Activated B cell treated with CpG ODN at 0.5 μM for 24 hours (primary cell): ENCODE measurements around the gene CENATAC. TPM values are rescaled to one million over a fixed set of nuclear protein-coding genes. Genes with fewer than 3 reads are reported as not detected.

Source experiments
- ATAC-seq: fragments of 200-7000 bp; cut with Tn5 transposase; one replicate; pipeline ENCODE4 v1.10.0; 2021; ENCODE audit warnings: low read depth, mild to moderate bottlenecking, moderate library complexity
- CTCF ChIA-PET: fragments of 350-600 bp; sonication (Branson Sonifier 250); formaldehyde crosslinking; loops from one replicate; lab custom pipeline; 2021; ENCODE audit warnings: antibody characterized with exemption; lab: Charles Lee
- POLR2A ChIA-PET: fragments of 350-600 bp; sonication (Branson Sonifier 250); formaldehyde crosslinking; loops from one replicate; lab custom pipeline; 2021; ENCODE audit warnings: antibody characterized with exemption; lab: Charles Lee
- DNase-seq: peaks from one replicate; pipeline ENCODE4 v3.0.0; 2022
- H3K27ac Mint-ChIP-seq: one replicate; pipeline ENCODE4 v1.8.0; 2020; ENCODE audit warnings: mixed read lengths
- H3K27me3 Mint-ChIP-seq: one replicate; pipeline ENCODE4 v1.8.0; 2021; ENCODE audit warnings: mixed read lengths
- H3K36me3 Mint-ChIP-seq: one replicate; pipeline ENCODE4 v1.8.0; 2021; ENCODE audit warnings: low read depth, mixed read lengths
- H3K4me1 Mint-ChIP-seq: one replicate; pipeline ENCODE4 v1.8.0; 2021; ENCODE audit warnings: mixed read lengths
- H3K4me3 Mint-ChIP-seq: one replicate; pipeline ENCODE4 v1.8.0; 2020; ENCODE audit warnings: mild to moderate bottlenecking, mixed read lengths
- H3K9me3 Mint-ChIP-seq: one replicate; pipeline ENCODE4 v1.8.0; 2020; ENCODE audit warnings: mixed read lengths
- intact Hi-C: fragments of 100-400 bp; cut with micrococcal nuclease; formaldehyde crosslinking; loops from one replicate; pipeline ENCODE4 v1.15.1; 2024
- total RNA-seq: library from RNA; stranded (reverse); gene quantifications from 2 replicates; pipeline ENCODE4 v1.2.3, GENCODE V29; 2022
- TF ChIP-seq, protein P1 (sequence below): fragments of 200-600 bp; IDR thresholded peaks from one replicate; pipeline ENCODE4 v1.8.0; 2022; ENCODE audit warnings: antibody characterized with exemption, mild to moderate bottlenecking

Gene CENATAC
- total RNA-seq, 1 donor from 2014 or later: 85.7 TPM

DNA sequence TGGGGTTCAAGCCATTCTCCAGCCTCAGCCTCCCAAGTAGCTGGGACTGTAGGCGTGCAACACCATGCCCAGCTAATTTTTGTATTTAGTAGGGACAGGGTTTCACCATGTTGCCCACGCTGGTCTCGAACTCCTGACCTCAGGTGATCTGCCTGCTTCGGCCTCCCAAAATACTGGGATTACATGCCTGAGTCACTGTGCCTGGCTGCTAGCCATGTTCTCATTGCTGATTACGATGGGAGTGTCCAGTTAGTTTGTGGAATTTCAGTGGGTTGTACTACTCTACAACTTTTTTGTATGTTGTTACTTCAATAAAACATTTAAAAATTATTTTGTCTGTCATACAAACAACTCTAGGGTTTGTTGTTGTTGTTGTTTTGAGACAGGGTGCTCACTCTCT lies 64.8 kb downstream of the CENATAC start:
- Mint-ChIP-seq H3K4me3 (no peak overlapping the region), H3K4me1 (peaks cover 31% of the 10 kb centered on the region), H3K27ac (no peak overlapping the region), H3K9me3 (no peaks in the 10 kb centered on the region), H3K36me3 (peaks cover 7% of the 10 kb centered on the region), H3K27me3 (no peaks in the 10 kb centered on the region)
- ChIA-PET CTCF (interaction anchor here (0.6 kb wide), 1 partner anchor 273 kb away, joined by 3 read pairs; no protein-coding TSS in a partner anchor), POLR2A (interaction anchor here (1.6 kb wide), 1 partner anchor 44 kb away, joined by 4 read pairs; the partner anchor contains the start of genes RPS25 and TRAPPC4)
- ATAC-seq (no peak), DNase-seq (no peak)
- intact Hi-C loops: no loop called here
- TF ChIP-seq, protein P1, sequence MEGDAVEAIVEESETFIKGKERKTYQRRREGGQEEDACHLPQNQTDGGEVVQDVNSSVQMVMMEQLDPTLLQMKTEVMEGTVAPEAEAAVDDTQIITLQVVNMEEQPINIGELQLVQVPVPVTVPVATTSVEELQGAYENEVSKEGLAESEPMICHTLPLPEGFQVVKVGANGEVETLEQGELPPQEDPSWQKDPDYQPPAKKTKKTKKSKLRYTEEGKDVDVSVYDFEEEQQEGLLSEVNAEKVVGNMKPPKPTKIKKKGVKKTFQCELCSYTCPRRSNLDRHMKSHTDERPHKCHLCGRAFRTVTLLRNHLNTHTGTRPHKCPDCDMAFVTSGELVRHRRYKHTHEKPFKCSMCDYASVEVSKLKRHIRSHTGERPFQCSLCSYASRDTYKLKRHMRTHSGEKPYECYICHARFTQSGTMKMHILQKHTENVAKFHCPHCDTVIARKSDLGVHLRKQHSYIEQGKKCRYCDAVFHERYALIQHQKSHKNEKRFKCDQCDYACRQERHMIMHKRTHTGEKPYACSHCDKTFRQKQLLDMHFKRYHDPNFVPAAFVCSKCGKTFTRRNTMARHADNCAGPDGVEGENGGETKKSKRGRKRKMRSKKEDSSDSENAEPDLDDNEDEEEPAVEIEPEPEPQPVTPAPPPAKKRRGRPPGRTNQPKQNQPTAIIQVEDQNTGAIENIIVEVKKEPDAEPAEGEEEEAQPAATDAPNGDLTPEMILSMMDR: no peak

DNA sequence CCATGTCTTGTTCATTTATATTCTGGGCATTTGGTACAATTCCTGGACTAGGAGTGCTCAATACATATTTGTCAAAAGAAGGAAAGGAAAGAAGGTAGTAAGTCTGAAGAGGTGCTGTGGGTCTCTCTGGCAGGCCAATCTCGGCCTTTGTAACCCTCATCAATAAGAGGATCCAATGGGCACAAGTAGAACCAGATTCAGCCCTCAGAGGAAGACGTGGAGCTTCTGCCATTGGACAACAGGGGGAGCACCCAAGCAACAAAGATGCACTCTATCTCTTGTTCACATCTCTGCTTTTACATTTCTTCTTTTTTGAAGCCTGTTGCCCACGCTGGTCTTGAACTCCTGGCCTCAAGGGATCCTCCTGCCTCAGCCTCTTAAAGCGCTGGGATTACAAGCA lies 67.4 kb downstream of the CENATAC start:
- Mint-ChIP-seq H3K27ac (peak overlapping the region; percentile 41), H3K4me3 (peak overlapping the region; percentile 32), H3K4me1 (peaks cover 34% of the 10 kb centered on the region), H3K36me3 (peaks cover 23% of the 10 kb centered on the region), H3K9me3 (no peaks in the 10 kb centered on the region), H3K27me3 (no peaks in the 10 kb centered on the region)
- CTCF ChIA-PET: interaction anchor here (1.0 to 1.4 kb wide), 2 partner anchors 34 to 47 kb away, joined by 3 read pairs; partner anchors contain the start of genes RPS25 and TRAPPC4
- POLR2A ChIA-PET: interaction anchor here (0.9 to 4.0 kb wide), 4 partner anchors 14 to 253 kb away, joined by 3 to 59 read pairs (median 4); partner anchors contain the start of gene HMBS
- TF ChIP-seq, protein P1: no peak
- intact Hi-C loops: loop anchor here (2.0 kb wide), 1 partner anchor 131 kb away; no protein-coding TSS in a partner anchor
- DNase-seq: no peak
- no peak for ATAC-seq

Other genes with a start within 250 kb of the CENATAC start
- gene DDX6, start 207.0 kb upstream of the CENATAC start, total RNA-seq: 263 and 297 TPM in 2 replicates
- 198 and 199 TPM in 2 replicates for gene CXCR5, start 114.2 kb upstream of the CENATAC start, total RNA-seq
- 20.4 and 21.9 TPM in 2 replicates for gene BCL9L, start 72.2 kb upstream of the CENATAC start, total RNA-seq
- 0.27 TPM in 1 of 2 replicates, not detected in the other for gene UPK2, start 41.8 kb upstream of the CENATAC start, total RNA-seq
- gene FOXR1, start 26.4 kb upstream of the CENATAC start, total RNA-seq: not detected in 2 replicates
- 2,191 and 2,534 TPM in 2 replicates for gene RPS25, start 20.2 kb downstream of the CENATAC start, total RNA-seq
- 56.8 and 60.1 TPM in 2 replicates for gene TRAPPC4, start 20.6 kb downstream of the CENATAC start, total RNA-seq
- gene SLC37A4, start 32.7 kb downstream of the CENATAC start, total RNA-seq: 12.0 and 12.1 TPM in 2 replicates
- 120 and 122 TPM in 2 replicates for gene HYOU1, start 59.1 kb downstream of the CENATAC start, total RNA-seq
- gene VPS11, start 69.7 kb downstream of the CENATAC start, total RNA-seq: 49.6 and 53.6 TPM in 2 replicates
- gene HMBS, start 86.7 kb downstream of the CENATAC start, total RNA-seq: 17.5 and 26.9 TPM in 2 replicates
- 31.0 and 33.1 TPM in 2 replicates for gene DPAGT1, start 103.7 kb downstream of the CENATAC start, total RNA-seq
- gene C2CD2L, start 109.2 kb downstream of the CENATAC start, total RNA-seq: 6.5 and 6.7 TPM in 2 replicates
- 47.8 and 62.6 TPM in 2 replicates for gene HINFP, start 123.4 kb downstream of the CENATAC start, total RNA-seq
- gene ABCG4, start 150.9 kb downstream of the CENATAC start, total RNA-seq: not detected in 2 replicates
- 9.8 TPM in 2 replicates for gene NLRX1, start 170.6 kb downstream of the CENATAC start, total RNA-seq
- gene NHERF4, start 187.3 kb downstream of the CENATAC start, total RNA-seq: 0.13 and 0.27 TPM in 2 replicates
- 26.2 and 27.8 TPM in 2 replicates for gene CBL, start 208.2 kb downstream of the CENATAC start, total RNA-seq